Adrenal gland (tissue), 5 donors: ENCODE measurements around the gene KIAA0040.

Source experiments
- CTCF ChIP-seq, 6 experiments: fragments of 450-650 bp in 4 of 6; fragments of 200-600 bp in 2 of 6; sonication (generic) in 1 of 6; IDR thresholded peaks; 1 replicate in 5 of 6; 2 replicates in 1 of 6; pipeline versions ENCODE4 v1.5.1 to v1.8.0; 2016 to 2021; ENCODE audit warnings: antibody characterized with exemption in 6 of 6, mild to moderate bottlenecking in 2 of 6, moderate library complexity in 1 of 6
- POLR2A ChIP-seq, 2 donors: fragments of 450-650 bp; IDR thresholded peaks; one replicate each; pipeline ENCODE4 v1.6.1; 2017; ENCODE audit warnings: antibody characterized with exemption in 2 of 2, mild to moderate bottlenecking in 2 of 2, moderate library complexity in 1 of 2
- donor health status: DM: no; HTN: no; CAD: no.

GRCh38 chr1:175178056-175178455 lies 14.5 kb downstream of the KIAA0040 start:
- TF ChIP-seq CTCF (IDR thresholded peaks at IDR 0.05) (no peak), POLR2A (IDR thresholded peaks at IDR 0.05) (no peak)
